Kidney (tissue), 14 donors: ENCODE measurements around the gene RND3. TPM values are rescaled to one million over a fixed set of nuclear protein-coding genes. Genes with fewer than 3 reads are reported as not detected.

Source experiments
- DNase-seq, 5 donors: peaks; one replicate each; pipeline ENCODE4 v3.0.0-alpha.2; 2013 to 2020
- FAIRE-seq: peaks from 2 replicates; lab custom pipeline; 2012; peaks lifted over from hg19 to GRCh38; lab: Jason Lieb, UNC
- H3K27ac ChIP-seq, 2 donors: one replicate each; pipeline ENCODE4 v1.7.0; 2013; ENCODE audit warnings: low read depth in 2 of 2, low read length in 2 of 2, inconsistent platforms in 1 of 2
- H3K27me3 ChIP-seq: one replicate; pipeline ENCODE4 v1.7.1; 2013; ENCODE audit warnings: low read length, inconsistent platforms; ENCODE audit not compliant: control insufficient read depth, insufficient read depth
- H3K36me3 ChIP-seq, 3 donors: one replicate each; pipeline versions ENCODE4 v1.7.0 to v1.7.1; 2013; ENCODE audit warnings: low read length in 3 of 3, control low read depth in 1 of 3, inconsistent platforms in 1 of 3; ENCODE audit not compliant: insufficient read depth in 3 of 3, control insufficient read depth in 2 of 3
- H3K4me1 ChIP-seq, 3 donors: one replicate each; pipeline versions ENCODE4 v1.7.0 to v1.7.1; 2013; ENCODE audit warnings: low read length in 3 of 3, inconsistent platforms in 1 of 3, low read depth in 1 of 3; ENCODE audit not compliant: control insufficient read depth in 2 of 3, insufficient read depth in 2 of 3
- H3K4me3 ChIP-seq, 3 donors: one replicate each; pipeline versions ENCODE4 v1.7.0 to v1.8.1; 2013; ENCODE audit warnings: low read length in 3 of 3, control low read depth in 1 of 3, inconsistent platforms in 1 of 3
- H3K9ac ChIP-seq, 3 donors: one replicate each; pipeline versions ENCODE4 v1.7.0 to v1.7.1; 2013; ENCODE audit warnings: low read length in 3 of 3, control low read depth in 1 of 3, inconsistent platforms in 1 of 3
- H3K9me3 ChIP-seq, 3 donors: one replicate each; pipeline versions ENCODE4 v1.7.0 to v1.7.1; 2013; ENCODE audit warnings: low read length in 3 of 3, control low read depth in 1 of 3, inconsistent platforms in 1 of 3; ENCODE audit not compliant: control insufficient read depth in 2 of 3, insufficient read depth in 1 of 3
- CTCF ChIP-seq: IDR thresholded peaks from 3 replicates; pipeline ENCODE4 v1.5.1; 2012; ENCODE audit warnings: mild to moderate bottlenecking, moderate library complexity, borderline replicate concordance; ENCODE audit not compliant: insufficient read depth; ENCODE audit errors: extremely low read depth
- intact Hi-C: fragments of 100-400 bp; cut with DNase I; formaldehyde crosslinking; loops from one replicate; pipeline ENCODE4 v1.11.1; 2022
- polyA plus RNA-seq: library from polyadenylated mRNA; stranded (reverse); fragments of 350-450 nt; fragmentation: Illumina TruSeq; extraction: RNeasy Lipid Tissue Mini Kit (QIAGEN cat#74804); gene quantifications from one replicate; pipeline ENCODE4 v1.2.3, GENCODE V29; 2014; ENCODE audit warnings: low read depth, low replicate concordance; ENCODE audit not compliant: insufficient read depth
- total RNA-seq: library from RNA; stranded (reverse); fragmentation: NEBNext Ultra II Directional; extraction: Animal tissue kit (Norgen Biotek cat#: 25700); gene quantifications from one replicate; pipeline ENCODE4 v1.2.1, GENCODE V29; 2021
- donor health status: control.
- donor health status: control.
- donor health status: control.
- donor health status: control.
- donor health status: control.
- donor health status: DM: yes; HTN: yes; CAD: no.
- donor health status: Normal renal cell carcinoma (clear cell type).

Gene RND3
- total and polyA plus RNA-seq, 2 donors from 2014 or later: 6.5 to 26.1 TPM

DNA sequence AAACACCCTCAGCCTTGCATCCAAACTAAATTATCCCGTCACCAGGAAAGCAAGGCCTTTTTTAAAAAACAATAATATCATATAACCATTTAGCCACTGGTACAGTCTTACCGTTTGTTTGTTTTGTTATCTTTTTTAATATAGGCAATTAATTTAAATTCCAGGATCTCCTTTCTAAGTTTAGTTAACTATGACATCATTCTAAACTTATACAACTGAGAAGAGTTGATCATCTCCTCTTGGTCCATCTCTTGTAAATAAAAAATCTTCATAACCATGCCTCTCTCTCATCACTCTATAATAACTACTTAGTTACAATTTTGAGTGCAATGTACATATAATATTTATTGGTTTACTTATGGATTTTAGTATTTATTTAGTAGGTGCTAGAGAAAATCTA is 46.2 kb downstream of the RND3 start:
- no peaks in the 10 kb centered on the region for H3K9me3 ChIP-seq
- H3K36me3 ChIP-seq: no peaks in the 10 kb centered on the region
- TF ChIP-seq CTCF: no peak
- FAIRE-seq (no peak), DNase-seq (no peak)
- no peaks in the 10 kb centered on the region for H3K4me1 ChIP-seq
- intact Hi-C loops: no loop called here
- H3K9ac ChIP-seq: no peak overlapping the region
- no peak overlapping the region for H3K4me3 ChIP-seq
- no peak overlapping the region for H3K27ac ChIP-seq
- no peaks in the 10 kb centered on the region for H3K27me3 ChIP-seq

DNA sequence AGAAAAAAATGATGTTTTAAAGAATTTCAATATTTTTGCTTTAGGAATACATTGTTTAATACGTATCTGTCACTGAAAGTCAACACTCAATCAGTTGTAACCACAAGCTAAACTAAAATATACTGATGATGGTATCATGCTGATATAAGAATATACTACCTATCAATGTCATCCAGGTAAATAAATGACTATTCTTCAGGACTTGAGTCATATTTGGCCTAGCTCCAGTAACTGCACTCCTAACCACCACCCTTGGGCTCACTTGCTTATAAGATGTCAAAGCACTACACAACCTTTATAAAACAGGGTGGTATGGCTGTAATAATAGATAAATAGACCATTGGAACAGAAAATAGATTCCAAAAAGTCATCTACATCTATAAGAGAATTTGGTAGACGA is 48.8 kb downstream of the RND3 start:
- no peaks in the 10 kb centered on the region for H3K4me1 ChIP-seq
- no peak for TF ChIP-seq CTCF
- no peak overlapping the region for H3K27ac ChIP-seq
- DNase-seq (no peak), FAIRE-seq (no peak)
- H3K9me3 ChIP-seq: no peaks in the 10 kb centered on the region
- no peak overlapping the region for H3K4me3 ChIP-seq
- intact Hi-C loops: no loop called here
- no peak overlapping the region for H3K9ac ChIP-seq
- no peaks in the 10 kb centered on the region for H3K36me3 ChIP-seq
- no peaks in the 10 kb centered on the region for H3K27me3 ChIP-seq

- TF ChIP-seq CTCF: no peak
- no peak overlapping the region for H3K27ac ChIP-seq
- intact Hi-C loops: no loop called here
- H3K4me3 ChIP-seq: no peak overlapping the region
- H3K9me3 ChIP-seq: no peaks in the 10 kb centered on the region
- DNase-seq (no peak), FAIRE-seq (no peak)
- H3K4me1 ChIP-seq: no peaks in the 10 kb centered on the region
- H3K36me3 ChIP-seq: no peaks in the 10 kb centered on the region
- H3K9ac ChIP-seq: no peak overlapping the region
- no peaks in the 10 kb centered on the region for H3K27me3 ChIP-seq
Measured at GRCh38 chr2:150438041-150438440, 49.4 kb downstream of the RND3 start.

GRCh38 chr2:150432312-150432625 is 55.2 kb downstream of the RND3 start:
- Histone ChIP-seq H3K36me3 (no peaks in the 10 kb centered on the region), H3K27me3 (no peaks in the 10 kb centered on the region), H3K4me1 (no peaks in the 10 kb centered on the region), H3K9ac (no peak overlapping the region), H3K27ac (no peak overlapping the region), H3K9me3 (no peaks in the 10 kb centered on the region), H3K4me3 (no peak overlapping the region)
- TF ChIP-seq CTCF: no peak
- DNase-seq (no peak), FAIRE-seq (no peak)
- intact Hi-C loops: no loop called here
